IMR-90 (cell line): ENCODE measurements around the gene PRR16. TPM values are rescaled to one million over a fixed set of nuclear protein-coding genes. Genes with fewer than 3 reads are reported as not detected.

Experiments
- ATAC-seq: fragments of 200-7000 bp; cut with Tn5 transposase; 2 replicates; pipeline ENCODE4 v1.9.1; 2020; ENCODE audit warnings: low read depth, mild to moderate bottlenecking, moderate library complexity
- BruUV-seq: library from RNA; stranded (reverse); fragments of 400-500 nt; replicated peaks from 2 replicates; lab custom pipeline; 2021; lab: Mats Ljungman, UMichigan
- CTCF ChIA-PET: fragments of 300-600 bp; formaldehyde crosslinking; extraction: SDS; loops from one replicate; lab custom pipeline; 2021; ENCODE audit warnings: antibody characterized with exemption; lab: Yijun Ruan, JAX
- POLR2A ChIA-PET: fragments of 300-600 bp; sonication (Branson Sonifier 250); formaldehyde crosslinking; loops from one replicate; lab custom pipeline; 2022; ENCODE audit warnings: antibody characterized with exemption; ENCODE audit not compliant: unreplicated experiment; lab: Charles Lee
- DNase-seq: peaks from one replicate; pipeline ENCODE4 v3.0.0; 2013
- H2AFZ ChIP-seq: replicated peaks from 2 replicates; pipeline ENCODE3; 2013; ENCODE audit warnings: low read length, mild to moderate bottlenecking; ENCODE audit not compliant: poor library complexity
- H2AK5ac ChIP-seq: 2 replicates; pipeline ENCODE4 v1.6.1; 2013; ENCODE audit warnings: low read depth, low read length, inconsistent platforms
- H2AK9ac ChIP-seq: replicated peaks from 2 replicates; pipeline ENCODE3; 2013; ENCODE audit warnings: mild to moderate bottlenecking, low read depth, low read length, moderate library complexity; ENCODE audit not compliant: poor library complexity
- H2BK120ac ChIP-seq: 2 replicates; pipeline ENCODE4 v1.6.1; 2013; ENCODE audit warnings: low read depth, low read length, inconsistent platforms
- H2BK15ac ChIP-seq: 3 replicates; pipeline ENCODE4 v1.6.1; 2013; ENCODE audit warnings: low read depth, low read length, inconsistent platforms
- H2BK20ac ChIP-seq: 2 replicates; pipeline ENCODE4 v1.6.1; 2013; ENCODE audit warnings: low read depth, mild to moderate bottlenecking, inconsistent platforms, low read length, moderate library complexity
- H2BK5ac ChIP-seq: 2 replicates; pipeline ENCODE4 v1.6.1; 2013; ENCODE audit warnings: mild to moderate bottlenecking, low read depth, low read length, inconsistent platforms; ENCODE audit not compliant: poor library complexity, severe bottlenecking
- H3K14ac ChIP-seq: replicated peaks from 2 replicates; pipeline ENCODE4 v1.6.1; 2013; ENCODE audit warnings: low read depth, low read length, inconsistent platforms
- H3K18ac ChIP-seq: 2 replicates; pipeline ENCODE4 v1.6.1; 2013; ENCODE audit warnings: low read depth, low read length, control low read depth
- H3K23ac ChIP-seq: 2 replicates; pipeline ENCODE4 v1.6.1; 2013; ENCODE audit warnings: low read depth, low read length, inconsistent platforms
- H3K27ac ChIP-seq: 2 replicates; pipeline ENCODE4 v1.5.1; 2013; ENCODE audit warnings: mild to moderate bottlenecking, control low read depth, low read length; ENCODE audit not compliant: insufficient read depth
- H3K27me3 ChIP-seq: 2 replicates; pipeline ENCODE4 v1.6.1; 2013; ENCODE audit warnings: low read length; ENCODE audit not compliant: control insufficient read depth, insufficient read depth
- H3K36me3 ChIP-seq: 2 replicates; pipeline ENCODE4 v1.6.1; 2013; ENCODE audit warnings: low read length, mixed read lengths; ENCODE audit not compliant: control insufficient read depth, insufficient read depth
- H3K4ac ChIP-seq: 2 replicates; pipeline ENCODE4 v1.6.1; 2013; ENCODE audit warnings: low read depth, low read length, inconsistent platforms
- H3K4me1 ChIP-seq: 2 replicates; pipeline ENCODE4 v1.6.1; 2013; ENCODE audit warnings: low read length, mixed read lengths; ENCODE audit not compliant: control insufficient read depth, insufficient read depth
- H3K4me2 ChIP-seq: 2 replicates; pipeline ENCODE4 v1.6.1; 2013; ENCODE audit warnings: low read depth, mild to moderate bottlenecking, control low read depth, low read length, moderate library complexity
- H3K4me3 ChIP-seq: 2 replicates; pipeline ENCODE4 v1.5.1; 2013; ENCODE audit warnings: low read depth, mild to moderate bottlenecking, control low read depth, low read length, moderate library complexity; ENCODE audit not compliant: insufficient read depth
- H3K56ac ChIP-seq: 2 replicates; pipeline ENCODE4 v1.6.1; 2013; ENCODE audit warnings: low read length, inconsistent platforms; ENCODE audit not compliant: insufficient read depth; ENCODE audit errors: extremely low read depth
- H3K79me1 ChIP-seq, 2 experiments: 2 replicates each; pipeline ENCODE4 v1.6.1; 2013; ENCODE audit warnings: low read length in 2 of 2, inconsistent platforms in 1 of 2, low read depth in 1 of 2
- H3K9ac ChIP-seq: 2 replicates; pipeline ENCODE4 v1.6.1; 2013; ENCODE audit warnings: low read depth, low read length, control low read depth
- H3K9me1 ChIP-seq: 2 replicates; pipeline ENCODE4 v1.6.1; 2013; ENCODE audit warnings: low read length, inconsistent platforms; ENCODE audit not compliant: insufficient read depth
- H3K9me3 ChIP-seq: 2 replicates; pipeline ENCODE4 v1.6.1; 2013; ENCODE audit warnings: low read length; ENCODE audit not compliant: control insufficient read depth, insufficient read depth
- H4K20me1 ChIP-seq: 2 replicates; pipeline ENCODE4 v1.6.1; 2013; ENCODE audit warnings: low read length, inconsistent platforms; ENCODE audit not compliant: insufficient read depth
- H4K5ac ChIP-seq: 2 replicates; pipeline ENCODE4 v1.6.1; 2013; ENCODE audit warnings: mild to moderate bottlenecking, low read depth, low read length, control low read depth
- H4K8ac ChIP-seq, 2 experiments: 2 replicates each; pipeline ENCODE4 v1.6.1; 2013; ENCODE audit warnings: low read depth in 2 of 2, low read length in 2 of 2, control low read depth in 1 of 2, inconsistent platforms in 1 of 2
- H4K91ac ChIP-seq: 2 replicates; pipeline ENCODE4 v1.6.1; 2013; ENCODE audit warnings: low read depth, low read length, inconsistent platforms; ENCODE audit not compliant: insufficient read depth
- BHLHE40 ChIP-seq: fragments of 150-350 bp; IDR thresholded peaks from 2 replicates; pipeline ENCODE4 v1.6.1; 2016; ENCODE audit warnings: mild to moderate bottlenecking, low read depth, low read length
- CEBPB ChIP-seq: IDR thresholded peaks from 2 replicates; pipeline ENCODE4 v1.6.1; 2012; ENCODE audit warnings: low read depth, low read length, improper control_type of control experiment
- CHD1 ChIP-seq: IDR thresholded peaks from 2 replicates; pipeline ENCODE4 v1.6.1; 2012; ENCODE audit warnings: low read depth, low read length, improper control_type of control experiment
- FOS ChIP-seq: fragments of 150-350 bp; IDR thresholded peaks from 2 replicates; pipeline ENCODE4 v1.6.1; 2016; ENCODE audit warnings: low read depth, low read length
- MAFK ChIP-seq: IDR thresholded peaks from 2 replicates; pipeline ENCODE4 v1.6.1; 2012; ENCODE audit warnings: low read depth, low read length, improper control_type of control experiment
- MAZ ChIP-seq: IDR thresholded peaks from 2 replicates; pipeline ENCODE4 v1.6.1; 2012; ENCODE audit warnings: low read depth, mild to moderate bottlenecking, low read length, improper control_type of control experiment, moderate library complexity, borderline replicate concordance
- MXI1 ChIP-seq: IDR thresholded peaks from 2 replicates; pipeline ENCODE4 v1.6.1; 2012; ENCODE audit warnings: low read depth, mild to moderate bottlenecking, low read length, moderate library complexity, borderline replicate concordance
- NFE2L2 ChIP-seq: fragments of 150-350 bp; IDR thresholded peaks from 2 replicates; pipeline ENCODE4 v1.6.1; 2016; ENCODE audit warnings: low read depth, mild to moderate bottlenecking, low read length
- POLR2A ChIP-seq: IDR thresholded peaks from 2 replicates; pipeline ENCODE4 v1.6.1; 2012; ENCODE audit warnings: mild to moderate bottlenecking, low read depth, low read length
- RAD21 ChIP-seq: IDR thresholded peaks from 2 replicates; pipeline ENCODE4 v1.6.1; 2012; ENCODE audit warnings: low read length, improper control_type of control experiment
- RCOR1 ChIP-seq: IDR thresholded peaks from 2 replicates; pipeline ENCODE4 v1.6.1; 2012; ENCODE audit warnings: mild to moderate bottlenecking, low read length, improper control_type of control experiment; ENCODE audit not compliant: insufficient replicate concordance
- RFX5 ChIP-seq: IDR thresholded peaks from 2 replicates; pipeline ENCODE4 v1.8.0; 2012; ENCODE audit warnings: low read depth, mild to moderate bottlenecking, low read length, moderate library complexity
- SMC3 ChIP-seq: fragments of 150-350 bp; IDR thresholded peaks from 2 replicates; pipeline ENCODE4 v1.6.1; 2016; ENCODE audit warnings: low read depth, mild to moderate bottlenecking, antibody characterized with exemption, low read length, moderate library complexity
- USF2 ChIP-seq: fragments of 150-350 bp; IDR thresholded peaks from 2 replicates; pipeline ENCODE4 v1.6.1; 2017; ENCODE audit warnings: mild to moderate bottlenecking, antibody characterized with exemption, low read length, low read depth
- WGBS, 2 experiments: methylation state at CpG; one replicate each; pipeline versions ENCODE4 v1.1.5 to v1.1.7; 2013; ENCODE audit warnings: missing lambda C conversion rate in 2 of 2; ENCODE audit not compliant: insufficient read length in 1 of 2; ENCODE audit errors: extremely low coverage in 2 of 2; 5-methylcytosine and 5-hydroxymethylcytosine counted together
- dilution Hi-C: fragments of 300-500 bp; cut with HindIII; formaldehyde crosslinking; loops from one replicate; pipeline ENCODE4 v1.14.3; 2018; ENCODE audit warnings: low sequenced_read_pairs; ENCODE audit not compliant: unreplicated experiment
- in situ Hi-C: fragments of 300-500 bp; cut with MboI; formaldehyde crosslinking; loops from 3 replicates; pipeline ENCODE4 v1.14.3; 2019; ENCODE audit warnings: low sequenced_read_pairs, inconsistent platforms, mixed read lengths
- intact Hi-C: fragments of 100-400 bp; cut with micrococcal nuclease; formaldehyde crosslinking; loops from 2 replicates; pipeline ENCODE4 v1.10.0; 2022
- polyA plus RNA-seq, 3 experiments: library from polyadenylated mRNA; depleted of rRNA; stranded (reverse); fragments of >200 nt; gene quantifications; 2 replicates each; pipeline ENCODE4 v1.2.3, GENCODE V29; 2012; ENCODE audit warnings: low replicate concordance in 1 of 3
- total RNA-seq: library from RNA; depleted of rRNA; stranded (reverse); fragments of >200 nt; gene quantifications from 2 replicates; pipeline ENCODE4 v1.2.3, GENCODE V29; 2012
- TF ChIP-seq, protein P1 (sequence below): conservative IDR thresholded peaks from 2 replicates; pipeline ENCODE4 v1.5.1; 2012; ENCODE audit warnings: mild to moderate bottlenecking, low read depth, low read length, improper control_type of control experiment
- TF ChIP-seq, protein P2 (sequence below): fragments of 150-350 bp; IDR thresholded peaks from 2 replicates; pipeline ENCODE4 v1.6.1; 2016; ENCODE audit warnings: low read depth, mild to moderate bottlenecking, low read length, moderate library complexity, borderline replicate concordance

Gene PRR16
- total and polyA plus RNA-seq, 2 of the 4 experiments (the other 2 are of a cell fraction): 9.9 to 45.2 TPM

- Histone ChIP-seq H3K56ac (no peak overlapping the region), H2AK9ac (no peak overlapping the region), H2BK5ac (no peak overlapping the region), H4K91ac (no peak overlapping the region), H2AFZ (no peak overlapping the region), H3K23ac (no peak overlapping the region), H3K14ac (no peak overlapping the region), H3K4me3 (no peak overlapping the region), H3K9me1 (0 out of 2 replicates have a peak, but pooled peaks cover 6% of the 10 kb centered on the region), H3K18ac (no peak overlapping the region), H3K4me2 (no peak overlapping the region), H4K5ac (no peak overlapping the region), H3K9ac (no peak overlapping the region), H2BK120ac (no peak overlapping the region), H3K79me1 (peaks cover 6 to 13% of the 10 kb centered on the region in 2 experiments; a peak in 3 of 4 replicates), H2BK15ac (no peak overlapping the region), H3K9me3 (no peaks in the 10 kb centered on the region), H3K27ac (no peak overlapping the region), H2AK5ac (no peak overlapping the region), H3K36me3 (no peaks in the 10 kb centered on the region), H4K20me1 (no peaks in the 10 kb centered on the region), H3K4me1 (peaks cover under 1% of the 10 kb centered on the region), H3K27me3 (no peaks in the 10 kb centered on the region), H2BK20ac (no peak overlapping the region), H4K8ac (no peak overlapping the region), H3K4ac (no peak overlapping the region)
- in situ Hi-C loops: no loop called here
- BruUV-seq: no TSS peak
- CTCF ChIA-PET: no interaction called here
- intact Hi-C loops: no loop called here
- no peak for TF ChIP-seq CEBPB
- no peak for TF ChIP-seq MXI1
- TF ChIP-seq BHLHE40: no peak
- no peak for TF ChIP-seq FOS
- no peak for TF ChIP-seq POLR2A
- no peak for TF ChIP-seq USF2
- TF ChIP-seq RFX5: no peak
- TF ChIP-seq CHD1: no peak
- TF ChIP-seq MAFK: no peak
- TF ChIP-seq, protein P1, sequence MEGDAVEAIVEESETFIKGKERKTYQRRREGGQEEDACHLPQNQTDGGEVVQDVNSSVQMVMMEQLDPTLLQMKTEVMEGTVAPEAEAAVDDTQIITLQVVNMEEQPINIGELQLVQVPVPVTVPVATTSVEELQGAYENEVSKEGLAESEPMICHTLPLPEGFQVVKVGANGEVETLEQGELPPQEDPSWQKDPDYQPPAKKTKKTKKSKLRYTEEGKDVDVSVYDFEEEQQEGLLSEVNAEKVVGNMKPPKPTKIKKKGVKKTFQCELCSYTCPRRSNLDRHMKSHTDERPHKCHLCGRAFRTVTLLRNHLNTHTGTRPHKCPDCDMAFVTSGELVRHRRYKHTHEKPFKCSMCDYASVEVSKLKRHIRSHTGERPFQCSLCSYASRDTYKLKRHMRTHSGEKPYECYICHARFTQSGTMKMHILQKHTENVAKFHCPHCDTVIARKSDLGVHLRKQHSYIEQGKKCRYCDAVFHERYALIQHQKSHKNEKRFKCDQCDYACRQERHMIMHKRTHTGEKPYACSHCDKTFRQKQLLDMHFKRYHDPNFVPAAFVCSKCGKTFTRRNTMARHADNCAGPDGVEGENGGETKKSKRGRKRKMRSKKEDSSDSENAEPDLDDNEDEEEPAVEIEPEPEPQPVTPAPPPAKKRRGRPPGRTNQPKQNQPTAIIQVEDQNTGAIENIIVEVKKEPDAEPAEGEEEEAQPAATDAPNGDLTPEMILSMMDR: no peak
- TF ChIP-seq NFE2L2: no peak
- no peak for TF ChIP-seq MAZ
- no peak for TF ChIP-seq SMC3
- TF ChIP-seq RCOR1: no peak
- no peak for TF ChIP-seq RAD21
- TF ChIP-seq, protein P2, sequence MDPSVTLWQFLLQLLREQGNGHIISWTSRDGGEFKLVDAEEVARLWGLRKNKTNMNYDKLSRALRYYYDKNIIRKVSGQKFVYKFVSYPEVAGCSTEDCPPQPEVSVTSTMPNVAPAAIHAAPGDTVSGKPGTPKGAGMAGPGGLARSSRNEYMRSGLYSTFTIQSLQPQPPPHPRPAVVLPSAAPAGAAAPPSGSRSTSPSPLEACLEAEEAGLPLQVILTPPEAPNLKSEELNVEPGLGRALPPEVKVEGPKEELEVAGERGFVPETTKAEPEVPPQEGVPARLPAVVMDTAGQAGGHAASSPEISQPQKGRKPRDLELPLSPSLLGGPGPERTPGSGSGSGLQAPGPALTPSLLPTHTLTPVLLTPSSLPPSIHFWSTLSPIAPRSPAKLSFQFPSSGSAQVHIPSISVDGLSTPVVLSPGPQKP: no peak
- ATAC-seq (no peak), DNase-seq (no peak)
- POLR2A ChIA-PET: no interaction called here
- no CpG with 5 or more reads among the region's 3 CpGs for WGBS, 2 experiments
- dilution Hi-C loops: no loop called here
Measured at GRCh38 chr5:120638449-120638848, 174.3 kb downstream of the PRR16 start.
